Upper lobe of right lung (tissue), 1 donor: ENCODE results near the gene ANO2. TPM values are rescaled to one million over a fixed set of nuclear protein-coding genes. Genes with fewer than 3 reads are reported as not detected.

ENCODE experiments used
- ATAC-seq: fragments of 200-7000 bp; cut with Tn5 transposase; one replicate; pipeline ENCODE4 v1.9.1; 2020; ENCODE audit warnings: mild to moderate bottlenecking, moderate library complexity
- DNase-seq: peaks from one replicate; pipeline ENCODE4 v3.0.0-alpha.2; 2020
- H3K27ac ChIP-seq: fragments of 200-600 bp; one replicate; pipeline ENCODE4 v1.8.0; 2022
- H3K27me3 ChIP-seq: fragments of 200-600 bp; one replicate; pipeline ENCODE4 v1.8.0; 2022; ENCODE audit warnings: mild to moderate bottlenecking
- H3K36me3 ChIP-seq: fragments of 200-600 bp; one replicate; pipeline ENCODE4 v1.8.0; 2022
- H3K4me1 ChIP-seq: fragments of 200-600 bp; one replicate; pipeline ENCODE4 v1.8.0; 2022
- H3K4me3 ChIP-seq: fragments of 200-600 bp; one replicate; pipeline ENCODE4 v1.8.0; 2022; ENCODE audit warnings: mild to moderate bottlenecking
- H3K9me3 ChIP-seq: fragments of 200-600 bp; one replicate; pipeline ENCODE4 v1.8.0; 2022
- CTCF ChIP-seq: fragments of 200-600 bp; IDR thresholded peaks from one replicate; pipeline ENCODE4 v1.8.0; 2022; ENCODE audit warnings: antibody characterized with exemption
- intact Hi-C: fragments of 100-400 bp; cut with DNase I; formaldehyde crosslinking; loops from one replicate; pipeline ENCODE4 v1.11.0; 2022
- total RNA-seq: library from RNA; stranded (reverse); fragmentation: NEBNext Ultra II Directional; extraction: Animal tissue kit (Norgen Biotek cat#: 25700); gene quantifications from one replicate; pipeline ENCODE4 v1.2.1, GENCODE V29; 2021
- donor health status: DM: no; HTN: yes; CAD: no; lungs with severe emphysema.

Gene ANO2
- total RNA-seq, 1 donor from 2014 or later, result 36.8 TPM

GRCh38 chr12:5575987-5576386, 369.1 kb downstream of the ANO2 start:
- no peak for TF ChIP-seq CTCF
- Histone ChIP-seq H3K27ac (no peak overlapping the region), H3K27me3 (no peaks in the 10 kb centered on the region), H3K4me3 (no peak overlapping the region), H3K9me3 (no peaks in the 10 kb centered on the region), H3K36me3 (no peaks in the 10 kb centered on the region), H3K4me1 (no peaks in the 10 kb centered on the region)
- ATAC-seq, result no peak
- DNase-seq, result no peak
- intact Hi-C loops, result no loop called here

- ATAC-seq (no peak), DNase-seq (no peak)
- Histone ChIP-seq H3K36me3 (no peaks in the 10 kb centered on the region), H3K4me1 (no peaks in the 10 kb centered on the region), H3K27ac (no peak overlapping the region), H3K9me3 (no peaks in the 10 kb centered on the region), H3K4me3 (no peak overlapping the region), H3K27me3 (no peaks in the 10 kb centered on the region)
- intact Hi-C loops, result no loop called here
- no peak for TF ChIP-seq CTCF
Measured at GRCh38 chr12:5575232-5575631, 369.8 kb downstream of the ANO2 start.

- no peak overlapping the region for H3K4me3 ChIP-seq
- no peaks in the 10 kb centered on the region for H3K4me1 ChIP-seq
- H3K36me3 ChIP-seq, result no peaks in the 10 kb centered on the region
- intact Hi-C loops, result no loop called here
- no peak overlapping the region for H3K27ac ChIP-seq
- H3K9me3 ChIP-seq, result no peaks in the 10 kb centered on the region
- no peak for DNase-seq
- TF ChIP-seq CTCF, result no peak
- H3K27me3 ChIP-seq, result no peaks in the 10 kb centered on the region
- ATAC-seq, result no peak
Measured at GRCh38 chr12:5573390-5573789, 371.7 kb downstream of the ANO2 start.

GRCh38 chr12:5571115-5571514, 373.9 kb downstream of the ANO2 start:
- DNase-seq, result no peak
- Histone ChIP-seq H3K9me3 (no peaks in the 10 kb centered on the region), H3K4me3 (no peak overlapping the region), H3K27me3 (no peaks in the 10 kb centered on the region), H3K4me1 (peaks cover 5% of the 10 kb centered on the region), H3K27ac (no peak overlapping the region), H3K36me3 (no peaks in the 10 kb centered on the region)
- intact Hi-C loops, result no loop called here
- no peak for ATAC-seq
- no peak for TF ChIP-seq CTCF

- TF ChIP-seq CTCF, result no peak
- Histone ChIP-seq H3K9me3 (no peaks in the 10 kb centered on the region), H3K4me1 (peaks cover 5% of the 10 kb centered on the region), H3K27me3 (no peaks in the 10 kb centered on the region), H3K36me3 (no peaks in the 10 kb centered on the region), H3K4me3 (no peak overlapping the region), H3K27ac (no peak overlapping the region)
- intact Hi-C loops, result no loop called here
- ATAC-seq (no peak), DNase-seq (no peak)
Measured at GRCh38 chr12:5570416-5570815, 374.6 kb downstream of the ANO2 start.

GRCh38 chr12:5568325-5568981, 376.6 kb downstream of the ANO2 start:
- intact Hi-C loops, result no loop called here
- no peaks in the 10 kb centered on the region for H3K9me3 ChIP-seq
- no peak overlapping the region for H3K27ac ChIP-seq
- no peaks in the 10 kb centered on the region for H3K36me3 ChIP-seq
- H3K4me3 ChIP-seq, result no peak overlapping the region
- no peaks in the 10 kb centered on the region for H3K27me3 ChIP-seq
- no peak for DNase-seq
- TF ChIP-seq CTCF, result no peak
- no peak for ATAC-seq
- H3K4me1 ChIP-seq, result peaks cover 5% of the 10 kb centered on the region
